Bone marrow (tissue), 2 donors: ENCODE results near the gene FAM187B.

Experiments used
- DNase-seq, 2 donors: peaks; one replicate each; lab custom pipeline; 2025; lab: John Stamatoyannopoulos, UW

Gene FAM187B

DNA sequence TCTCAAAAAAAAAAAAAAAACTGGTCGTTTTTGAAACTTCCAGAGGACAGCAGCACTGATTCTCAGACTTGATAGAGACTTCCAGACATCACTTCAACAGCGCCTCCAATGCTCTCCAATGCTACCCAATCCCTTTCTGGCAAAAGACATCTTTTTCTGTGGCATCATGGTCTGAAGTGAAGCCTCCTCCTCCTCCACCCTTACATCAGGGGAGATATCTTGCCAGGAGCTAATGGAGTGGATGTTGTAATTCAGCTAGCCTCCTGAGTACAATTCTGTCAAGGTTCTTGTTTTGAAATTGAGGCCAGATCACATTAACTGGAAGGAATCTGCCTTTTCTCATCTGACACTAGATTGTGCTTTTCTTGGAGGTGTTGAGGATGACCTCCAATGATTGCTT lies 49.8 kb downstream of the FAM187B start:
- DNase-seq = no peak

DNA sequence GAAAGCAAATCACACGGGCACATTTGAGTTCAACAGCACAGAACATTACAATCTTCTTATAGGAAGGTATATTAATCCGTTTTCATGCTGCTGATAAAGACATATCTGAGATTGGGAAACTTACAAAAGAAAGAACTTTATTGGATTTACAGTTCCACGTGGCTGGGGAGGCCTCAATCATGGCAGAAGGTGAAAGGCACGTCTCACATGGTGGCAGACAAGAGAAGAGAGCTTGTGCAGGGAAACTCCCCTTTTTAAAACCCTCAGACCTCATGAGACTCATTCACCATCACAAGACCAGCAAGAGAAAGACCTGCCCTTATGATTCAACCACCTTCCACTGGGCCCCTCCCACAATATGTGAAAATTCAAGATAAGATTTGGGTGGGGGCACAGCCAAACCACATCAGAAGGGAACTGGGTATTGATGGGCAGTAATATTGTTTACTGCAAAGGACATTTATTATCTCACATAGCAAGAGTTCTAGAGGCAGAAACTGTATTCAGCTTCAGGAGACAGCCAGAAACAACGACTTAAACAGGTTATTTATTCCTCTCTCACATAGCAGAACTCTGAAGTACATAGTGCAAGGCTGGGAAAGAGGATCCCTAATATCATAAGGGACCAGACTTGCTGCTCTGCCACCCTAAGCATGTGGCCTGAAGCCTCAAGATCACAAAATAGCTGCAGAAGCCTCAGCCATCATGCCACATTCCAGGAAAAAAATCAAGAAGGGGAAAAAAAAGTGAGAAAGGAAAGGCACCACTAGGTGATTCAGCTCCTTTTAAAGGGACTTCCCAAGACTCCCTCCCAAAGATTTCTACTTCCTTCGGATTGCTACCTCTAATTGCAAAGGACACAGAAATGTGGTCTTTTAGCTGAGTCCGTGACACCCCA lies 50.9 kb downstream of the FAM187B start:
- DNase-seq = no peak

DNA sequence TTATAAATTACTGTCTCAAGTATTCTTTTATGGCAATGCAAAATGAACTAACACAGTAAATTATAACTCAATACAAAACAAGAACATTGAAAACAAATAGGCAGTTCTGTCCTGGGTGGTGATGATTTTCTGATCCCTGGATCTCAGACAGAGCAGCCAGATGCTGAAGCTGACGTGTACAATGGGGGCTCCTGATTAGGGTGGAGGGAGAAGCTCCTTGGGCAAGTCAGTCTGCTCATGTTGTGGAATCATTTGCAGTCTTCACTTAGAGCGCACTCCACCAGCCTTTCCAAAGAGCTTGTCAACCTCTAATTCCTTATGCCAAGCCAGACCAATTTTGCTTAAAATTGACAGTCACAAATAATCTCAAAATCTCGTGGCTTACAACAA lies 52.4 kb downstream of the FAM187B start:
- no peak for DNase-seq
